Activated CD8-positive, alpha-beta memory T cell treated with anti-CD3 and anti-CD28 coated beads for 48 hours (primary cell): Measurements from ENCODE around the gene MAFG.

ENCODE experiments used
- DNase-seq, 3 experiments: peaks; one replicate each; pipeline ENCODE4 v3.0.0-alpha.2; 2020; ENCODE audit warnings: low read depth in 2 of 3, low spot score in 2 of 3

MAFG gene

DNA sequence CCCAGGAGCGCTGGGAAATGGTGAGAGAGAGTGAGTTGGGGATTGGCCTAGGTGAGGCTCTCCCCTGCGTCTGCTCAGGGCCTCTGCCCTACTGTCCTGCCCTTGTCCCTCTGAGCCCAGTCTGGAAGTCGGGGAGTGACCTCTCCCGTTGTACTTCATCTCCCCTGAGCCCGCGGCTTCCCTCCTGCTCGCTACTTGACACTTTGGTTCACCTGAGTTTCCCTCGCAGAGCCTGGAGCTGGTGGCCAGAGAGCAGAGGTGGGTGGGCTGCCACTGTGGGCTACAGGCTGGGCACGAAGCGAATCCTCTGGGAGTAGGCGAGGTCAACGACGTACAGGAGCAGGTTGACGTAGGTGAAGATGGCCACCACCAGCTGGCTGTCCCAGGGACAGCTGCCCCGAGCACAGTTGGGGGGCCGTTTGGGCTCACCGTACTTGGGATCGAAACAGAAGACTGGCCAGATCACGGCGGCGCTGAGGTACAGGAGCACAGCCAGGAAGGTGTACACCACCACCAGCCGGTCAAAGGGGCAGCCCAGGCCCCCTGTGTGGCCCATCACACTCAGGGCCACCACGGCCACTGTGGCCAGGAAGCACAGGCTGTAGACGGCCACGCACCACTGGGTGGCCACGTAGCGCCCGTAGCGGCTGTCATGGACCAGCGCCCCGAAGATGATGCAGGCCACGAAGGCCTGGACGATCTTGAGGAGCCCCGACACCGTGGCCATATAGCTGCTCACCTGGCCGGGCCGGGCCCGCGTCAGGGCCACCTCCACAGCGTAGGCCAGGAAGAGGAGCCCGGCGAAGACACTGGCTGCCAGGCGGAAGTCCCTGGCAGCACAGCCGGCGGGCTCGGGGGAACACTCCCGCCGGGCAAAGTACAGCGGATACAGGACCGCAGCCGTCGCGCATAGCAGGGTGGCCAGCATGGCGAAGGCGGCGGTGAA is 13.3 kb upstream of the MAFG start:
- DNase-seq: no peak

DNA sequence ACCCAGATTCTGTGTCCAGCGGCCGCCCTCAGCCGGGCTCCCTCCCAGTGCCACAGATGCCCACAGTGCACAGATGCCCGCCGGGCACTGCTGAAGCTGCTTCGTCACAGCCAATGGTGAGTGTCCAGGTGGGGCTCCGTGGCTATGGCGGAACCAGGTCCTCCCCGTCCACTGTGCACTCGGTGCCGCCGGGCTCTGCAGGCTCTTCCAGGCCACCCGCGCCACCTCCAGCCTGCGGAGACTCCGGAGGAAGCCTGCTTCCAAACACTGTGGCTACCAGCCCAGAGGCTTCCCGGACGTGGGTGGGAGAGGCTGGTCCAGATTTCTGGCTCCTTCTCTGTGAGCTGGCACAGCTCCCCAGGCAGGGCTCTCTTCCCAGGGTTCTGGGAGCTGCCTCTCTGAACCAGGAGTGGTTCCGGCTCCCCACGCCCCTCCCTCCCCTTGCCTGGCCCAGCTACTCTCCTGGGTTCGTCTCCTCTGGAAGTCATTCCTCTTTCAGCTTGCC is 12.4 kb upstream of the MAFG start:
- no peak for DNase-seq

DNA sequence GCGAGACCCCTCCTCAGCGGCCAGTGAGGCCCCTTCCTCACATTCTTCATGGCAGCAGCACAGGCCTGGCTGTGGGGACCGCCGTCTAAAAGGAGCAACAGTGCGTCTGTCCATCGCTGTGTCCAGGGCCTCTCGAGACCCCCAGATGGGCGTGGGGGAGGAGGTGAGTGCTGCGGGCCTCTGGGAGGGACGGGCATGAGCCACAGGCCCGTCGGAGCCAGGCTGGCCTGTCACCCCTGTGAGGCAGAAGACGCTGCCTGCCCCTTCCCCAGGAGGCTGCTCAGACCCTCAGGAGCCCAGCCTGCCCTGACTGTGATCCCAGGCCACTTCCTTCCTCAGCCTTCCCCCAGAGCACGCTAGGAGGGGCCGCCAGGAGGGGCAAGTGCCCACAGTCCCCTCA is 11.7 kb upstream of the MAFG start:
- DNase-seq: no peak

DNA sequence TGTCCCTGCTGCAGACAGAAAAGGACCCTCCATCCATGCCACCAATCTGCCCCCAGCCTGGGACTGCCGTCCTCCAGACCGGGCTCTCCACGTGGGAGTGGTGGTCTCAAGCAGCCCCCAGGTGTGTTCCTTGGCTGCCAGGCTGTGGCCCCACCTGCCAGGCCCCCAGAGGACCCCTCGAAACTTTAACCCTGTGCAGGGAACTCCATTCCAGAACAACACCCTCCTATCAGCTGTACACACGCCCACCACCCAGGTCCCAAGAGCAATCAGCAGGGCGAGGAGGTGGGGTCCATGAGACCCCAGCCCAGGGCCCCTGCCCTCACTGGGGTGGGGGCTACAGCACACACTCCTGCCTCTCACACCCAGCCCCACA is 8.2 kb upstream of the MAFG start:
- DNase-seq: no peak

DNA sequence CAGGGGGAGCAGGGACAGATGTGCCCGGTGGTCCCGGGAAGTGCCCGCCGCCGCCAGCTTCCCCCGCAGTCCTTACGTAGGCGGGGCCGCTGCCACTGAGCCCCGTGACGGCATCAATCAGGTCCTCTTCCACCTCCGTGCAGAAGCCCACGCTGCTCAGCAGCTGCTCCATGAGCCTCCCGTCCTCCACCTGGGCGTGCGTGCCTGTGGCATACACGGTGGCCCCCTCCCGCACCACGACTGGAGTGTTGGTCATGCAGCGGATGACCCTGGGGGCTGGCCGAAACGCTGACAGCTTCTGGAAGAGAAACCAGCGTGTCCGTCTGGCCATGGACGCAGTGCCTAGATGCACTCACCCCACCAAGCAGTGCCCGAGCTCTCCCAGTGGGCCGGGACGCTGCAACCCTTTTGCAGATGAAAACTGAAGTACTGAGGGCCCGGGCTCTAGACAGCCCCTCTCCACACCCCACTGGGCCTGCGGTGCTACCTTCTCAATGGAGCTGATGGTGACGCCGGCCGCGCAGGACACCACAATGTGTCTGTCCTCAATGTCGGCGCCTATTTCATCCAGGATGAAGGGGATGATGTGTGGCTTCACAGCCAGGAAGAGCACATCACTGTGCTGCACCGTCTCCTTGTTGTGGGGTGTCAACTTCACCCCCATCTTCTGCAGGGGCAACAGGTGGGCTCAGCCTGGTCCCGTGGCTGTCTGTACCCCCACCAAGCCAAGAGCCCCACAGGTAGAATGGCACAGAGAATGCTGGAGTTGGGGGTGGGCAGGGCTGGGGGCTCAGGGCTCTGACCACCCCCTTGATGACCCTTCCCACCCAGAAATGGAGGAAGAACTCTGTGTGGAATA is 7.5 kb upstream of the MAFG start:
- DNase-seq: no peak

DNA sequence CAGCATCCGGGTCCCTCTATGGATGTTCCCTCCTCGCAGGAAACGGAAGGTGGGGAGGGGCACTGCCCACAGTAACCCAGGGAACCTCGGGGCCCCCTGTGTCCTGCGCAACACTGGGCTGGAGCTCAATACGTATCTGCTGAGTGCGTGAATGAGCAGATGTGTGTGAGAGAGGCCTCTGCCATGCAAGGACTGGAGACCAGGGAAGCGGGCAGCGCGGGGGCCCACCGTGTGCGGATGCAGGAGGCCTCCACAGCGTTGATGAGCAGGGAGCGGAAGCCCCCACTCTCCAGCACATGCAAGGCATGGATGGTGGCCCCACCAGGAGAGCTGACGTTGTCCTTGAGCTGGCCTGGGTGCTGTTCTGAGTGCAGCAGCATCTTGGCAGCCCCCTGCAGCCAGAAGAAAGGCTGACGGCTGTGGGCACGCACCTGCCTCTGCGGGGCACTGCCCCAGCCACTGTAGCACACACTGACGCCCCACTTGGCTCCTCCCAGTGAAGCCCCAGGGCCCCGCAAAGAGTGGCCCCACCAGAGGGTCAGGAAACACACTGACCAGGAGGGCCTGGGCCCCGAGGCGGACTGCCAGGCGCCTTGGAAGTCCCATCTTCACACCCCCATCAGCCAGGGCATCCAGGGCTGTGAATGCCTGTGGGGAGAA is 6.7 kb upstream of the MAFG start:
- no peak for DNase-seq

DNA sequence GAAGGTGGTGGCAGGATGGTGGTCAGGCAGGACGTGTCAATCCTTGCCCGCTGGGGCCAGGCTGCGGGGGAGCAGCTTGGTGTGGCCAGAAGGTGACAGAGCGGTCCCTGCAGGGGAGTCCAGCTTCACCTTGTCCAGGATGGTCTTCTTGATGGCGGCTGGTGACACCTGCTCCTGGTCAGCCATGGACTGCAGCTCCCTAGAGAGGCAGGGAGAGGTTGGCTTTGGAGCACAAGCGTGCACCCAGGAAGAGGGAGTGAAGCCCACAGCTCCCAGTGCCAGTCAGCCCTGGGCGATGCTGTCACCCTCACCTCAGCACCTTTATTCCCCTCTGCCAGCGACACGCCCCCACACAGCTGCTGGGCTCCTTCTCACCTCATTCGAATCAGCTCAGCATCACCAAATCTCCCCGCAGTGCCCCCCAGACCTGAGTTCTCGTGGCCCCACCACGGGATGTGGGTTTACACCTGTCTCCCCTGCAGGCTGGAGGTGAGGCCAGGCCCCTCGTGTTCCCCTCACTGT is 5.7 kb upstream of the MAFG start:
- no peak for DNase-seq

DNA sequence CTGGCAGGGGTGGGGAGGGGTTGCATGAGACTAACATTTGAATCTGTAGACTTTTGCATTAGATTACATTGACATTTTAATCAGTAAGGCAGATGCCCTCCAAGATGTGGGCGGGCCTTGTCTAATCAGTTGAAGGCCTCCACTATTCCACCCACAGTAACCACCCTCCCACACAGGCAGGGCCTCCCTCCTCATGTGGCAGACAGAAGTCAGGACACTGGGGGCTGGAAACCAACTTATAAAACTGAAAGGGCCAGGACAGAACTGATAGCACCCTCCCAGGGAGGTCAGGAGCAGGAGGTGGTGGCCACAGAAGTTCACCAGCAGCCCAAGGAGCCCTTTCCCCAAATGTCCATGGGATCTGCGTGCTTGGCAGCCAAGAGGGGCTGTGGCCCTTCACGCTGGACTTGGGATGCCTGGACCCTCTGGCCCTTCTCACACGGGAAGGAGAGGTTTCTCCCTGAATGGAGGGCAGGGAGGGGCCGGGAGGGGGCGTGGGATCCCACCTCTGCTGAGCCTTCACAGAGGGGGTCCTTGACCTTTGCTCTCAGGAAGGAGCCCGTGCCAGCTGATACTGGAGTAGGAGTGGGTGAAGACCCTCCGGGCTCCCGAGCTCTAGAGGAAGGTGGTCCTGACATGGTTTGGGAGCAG is 4.9 kb upstream of the MAFG start:
- no peak for DNase-seq

DNA sequence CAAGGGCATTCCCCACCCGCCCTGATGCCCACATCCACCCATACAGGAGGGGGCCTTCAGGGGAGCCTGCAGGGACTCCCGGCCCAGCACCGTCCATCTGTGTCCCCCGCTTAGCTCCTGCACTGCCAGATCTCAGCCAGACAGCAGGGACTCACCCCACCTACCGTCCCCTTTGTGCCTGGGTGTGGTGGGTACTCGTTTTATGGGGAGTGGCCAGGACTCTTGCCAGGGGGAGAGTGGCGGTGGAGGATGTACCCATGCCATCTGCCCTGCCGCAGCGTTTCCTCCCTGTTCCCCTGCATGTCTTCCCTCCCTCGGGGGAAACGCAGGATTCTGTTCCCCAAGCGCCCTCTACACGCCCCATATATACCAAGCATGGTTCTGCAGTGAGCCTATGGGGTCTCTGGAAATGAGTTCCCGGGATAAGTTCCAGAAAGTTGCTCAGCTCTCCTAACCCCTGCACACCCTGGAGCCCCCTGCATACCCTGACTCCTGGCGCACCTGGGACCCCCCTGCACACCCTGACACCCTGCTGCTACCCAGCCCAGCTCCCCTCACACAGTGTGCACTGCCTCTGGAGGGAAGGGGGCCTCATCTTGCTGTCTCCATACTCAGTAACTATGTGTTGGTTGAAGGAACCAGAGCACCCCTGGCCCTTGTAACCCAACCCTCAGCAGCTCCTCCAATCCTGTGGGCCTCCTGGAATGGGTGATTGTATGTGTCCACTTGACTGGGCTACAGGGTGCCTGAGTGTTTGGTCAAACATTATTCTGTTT is 4.2 kb upstream of the MAFG start:
- DNase-seq: no peak

DNA sequence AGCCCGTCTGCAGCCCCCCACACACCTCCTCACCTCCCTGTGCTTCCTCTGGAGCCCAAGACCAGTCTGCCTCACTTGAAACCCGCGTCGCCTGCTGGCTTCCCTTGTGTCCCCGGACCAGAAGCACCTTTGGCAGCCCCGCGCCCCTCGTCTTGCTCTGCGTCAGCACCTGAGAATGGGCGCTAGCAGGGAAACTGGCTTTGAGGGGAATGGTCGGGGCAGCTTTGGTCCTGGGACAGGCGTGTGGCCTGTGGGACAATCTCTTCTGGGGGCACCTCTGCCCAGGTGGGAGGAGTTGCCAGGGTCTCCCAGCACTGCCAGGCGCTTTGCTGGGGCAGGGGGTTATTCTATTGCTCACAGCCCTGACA is 3.6 kb upstream of the MAFG start:
- no peak for DNase-seq

DNA sequence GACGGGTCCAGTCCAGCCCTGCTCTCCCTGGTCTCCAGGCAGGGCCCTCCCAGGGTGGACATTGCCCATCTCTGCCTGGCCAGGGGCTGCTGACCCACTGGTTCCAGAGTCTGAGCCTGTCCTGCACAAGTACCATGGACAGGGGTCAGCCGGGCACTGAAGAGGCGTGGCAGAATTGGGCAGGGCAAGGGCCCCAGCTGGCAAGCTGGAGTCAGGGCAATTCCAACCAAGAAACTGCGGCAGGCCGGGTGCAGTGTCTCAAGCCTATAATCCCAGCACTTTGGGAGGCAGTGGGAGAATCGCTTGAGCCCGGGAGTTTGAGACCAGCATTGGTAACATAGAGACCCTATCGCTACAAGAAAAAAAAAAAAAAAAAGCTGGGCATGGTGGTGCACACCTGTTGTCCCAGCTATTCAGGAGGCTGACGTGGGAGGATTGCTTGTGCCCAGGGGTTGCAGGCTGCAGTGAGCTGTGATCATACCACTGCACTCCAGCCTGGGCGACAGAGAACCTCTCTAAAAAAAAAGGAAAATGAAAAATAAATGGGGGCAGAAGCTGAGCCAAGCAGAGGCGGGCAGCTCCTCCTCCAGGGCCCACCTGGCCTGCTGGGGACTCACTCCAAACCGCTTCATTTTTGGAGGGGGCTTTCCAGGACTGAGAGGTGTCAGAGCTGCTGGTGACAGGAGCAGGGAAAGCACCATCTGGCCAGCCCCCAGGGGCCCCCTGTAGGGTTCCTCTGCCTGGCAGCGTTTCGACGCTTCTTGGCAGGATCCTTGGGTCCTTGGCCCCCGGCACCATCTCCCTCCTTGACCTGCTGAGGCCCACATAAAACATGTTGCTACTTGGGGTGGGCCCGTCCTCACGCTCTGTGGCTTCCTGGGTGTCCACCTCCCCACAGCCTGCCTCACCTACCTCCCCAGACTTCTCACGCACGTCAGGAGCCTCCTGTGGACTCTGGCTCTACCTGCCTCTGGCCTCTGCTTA is 2.9 kb upstream of the MAFG start:
- DNase-seq: no peak

DNA sequence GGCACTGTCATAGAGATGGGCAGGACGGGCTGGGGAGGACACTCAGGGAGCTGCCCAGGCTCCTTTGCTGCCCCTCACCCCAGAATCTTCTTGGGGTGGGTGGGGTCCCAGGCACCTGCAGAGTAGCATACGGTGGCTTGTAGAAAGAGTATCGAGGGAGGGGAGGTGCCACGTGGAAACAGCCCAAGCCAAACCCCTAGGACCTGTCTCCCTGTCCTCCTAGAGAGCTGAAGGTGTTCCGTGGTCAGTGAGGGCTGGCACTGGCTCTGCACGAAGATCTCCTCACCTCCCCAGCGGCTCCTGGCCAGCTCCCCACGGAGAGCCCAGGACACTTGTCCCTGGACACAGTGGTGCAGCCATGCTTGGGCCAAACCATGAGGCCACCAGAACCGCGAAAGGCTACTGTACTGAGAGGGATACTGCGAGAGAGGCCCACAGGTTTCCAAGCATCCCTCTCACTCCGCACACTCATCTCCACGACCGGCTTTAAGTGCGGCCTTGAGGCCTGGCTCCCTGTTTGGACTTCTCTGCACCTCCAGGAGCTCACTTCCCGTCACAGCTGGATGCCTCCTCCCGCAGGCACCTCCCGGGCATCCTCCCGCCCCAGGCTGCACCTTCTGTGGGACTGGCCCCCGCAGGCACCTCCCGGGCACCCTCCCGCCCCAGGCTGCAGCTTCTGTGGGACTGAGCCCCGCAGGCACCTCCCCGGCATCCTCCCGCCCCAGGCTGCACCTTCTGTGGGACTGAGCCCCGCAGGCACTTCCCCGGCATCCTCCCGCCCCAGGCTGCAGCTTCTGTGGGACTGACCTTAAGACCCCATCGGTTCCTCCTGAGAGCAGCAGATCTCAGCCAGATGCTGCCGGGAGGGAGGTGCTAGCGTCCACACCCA is 2.0 kb upstream of the MAFG start:
- DNase-seq: no peak

DNA sequence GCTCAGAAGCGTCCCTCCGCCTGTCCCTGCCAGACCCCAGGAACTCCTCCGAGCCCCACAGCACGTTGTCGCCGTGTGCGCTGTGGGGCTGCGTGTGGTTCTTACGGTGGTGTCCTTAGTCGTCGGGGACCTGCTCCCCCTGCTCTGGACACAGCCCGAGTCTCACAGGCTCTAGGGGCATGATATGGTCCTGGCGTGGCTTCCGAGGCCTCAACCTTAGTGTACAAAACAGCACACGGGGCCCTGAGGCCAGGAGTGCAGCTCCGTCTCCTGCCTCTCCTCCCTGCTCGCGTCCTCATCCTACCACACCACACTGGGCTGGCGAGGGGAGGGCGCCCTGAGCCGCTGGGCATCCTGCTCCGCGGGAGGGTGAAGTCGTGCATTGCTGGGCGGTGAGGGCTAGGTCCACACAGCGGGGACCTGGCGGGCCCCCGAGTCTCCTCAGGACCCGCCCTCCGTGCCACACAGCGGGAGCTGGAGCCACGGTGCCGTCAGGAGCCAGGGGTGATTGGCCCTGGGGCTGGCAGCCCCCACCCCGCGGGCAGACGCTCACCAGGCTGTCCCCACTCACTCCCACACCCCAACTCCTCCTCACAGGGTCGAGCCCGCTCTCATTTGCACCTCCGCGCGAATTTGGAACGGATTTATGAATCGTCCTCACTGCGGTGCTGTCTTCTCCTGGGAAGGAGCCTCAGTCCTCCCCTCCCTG is 1.2 kb upstream of the MAFG start:
- DNase-seq: no peak

DNA sequence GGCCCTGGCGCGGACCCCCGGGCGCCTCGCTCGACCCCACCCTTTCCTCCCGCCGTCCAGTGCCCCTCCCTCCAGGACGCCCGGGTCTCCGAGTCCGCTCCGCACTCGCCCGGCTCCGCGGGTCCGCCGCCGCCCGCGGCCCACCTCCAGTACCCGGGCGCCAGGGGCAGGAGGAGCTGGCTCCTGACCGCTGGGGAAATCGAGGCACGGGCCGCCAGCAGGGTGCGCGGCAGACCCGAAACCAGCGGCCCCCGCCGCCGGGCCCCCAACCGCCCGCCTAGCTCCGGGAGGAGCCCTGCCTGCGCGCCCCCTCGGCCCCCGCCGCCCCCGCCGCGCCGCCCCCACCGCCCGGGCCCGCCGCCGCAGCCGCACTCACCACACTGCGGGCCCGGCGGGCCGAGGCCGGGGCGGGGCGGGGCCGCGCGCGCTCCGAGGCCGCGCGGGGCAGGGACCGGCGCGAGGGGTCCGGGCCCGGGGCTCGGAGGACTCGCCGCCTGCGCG is 333 bp downstream of the MAFG start:
- DNase-seq: no peak

DNA sequence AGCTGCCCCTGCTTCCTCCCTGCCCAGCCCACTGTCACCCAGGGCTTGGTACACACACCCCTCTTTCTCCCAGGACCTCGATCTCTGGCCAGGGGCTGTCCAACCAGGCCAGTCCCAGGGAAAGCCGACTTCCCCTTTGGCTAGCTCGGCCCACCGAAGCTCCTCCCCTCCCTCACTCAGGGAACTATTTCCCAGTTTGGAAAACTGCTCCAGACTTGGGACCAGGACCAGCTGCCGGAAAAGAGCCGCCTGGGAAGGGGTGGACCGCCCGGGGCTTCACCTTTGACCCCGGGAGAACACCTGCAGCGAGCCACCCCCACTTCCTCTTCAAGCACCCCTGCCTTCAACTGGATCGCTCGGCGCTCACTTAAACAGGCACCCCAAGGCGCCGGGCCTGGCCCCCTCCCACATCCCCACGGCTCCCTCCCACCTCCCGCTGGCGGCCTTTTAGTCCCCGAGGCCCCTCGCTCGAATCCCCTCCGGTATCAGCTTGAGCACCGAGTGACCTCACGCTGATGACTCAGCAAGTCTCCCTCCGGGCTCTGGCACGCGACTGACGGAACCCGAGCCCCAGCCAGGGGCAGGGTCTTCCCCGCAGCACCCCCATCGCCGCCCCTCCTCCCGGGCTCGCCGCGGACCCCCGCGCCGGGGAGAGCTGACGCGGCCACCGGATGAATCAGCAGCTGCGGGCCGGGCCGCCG is 934 bp downstream of the MAFG start:
- DNase-seq: no peak

DNA sequence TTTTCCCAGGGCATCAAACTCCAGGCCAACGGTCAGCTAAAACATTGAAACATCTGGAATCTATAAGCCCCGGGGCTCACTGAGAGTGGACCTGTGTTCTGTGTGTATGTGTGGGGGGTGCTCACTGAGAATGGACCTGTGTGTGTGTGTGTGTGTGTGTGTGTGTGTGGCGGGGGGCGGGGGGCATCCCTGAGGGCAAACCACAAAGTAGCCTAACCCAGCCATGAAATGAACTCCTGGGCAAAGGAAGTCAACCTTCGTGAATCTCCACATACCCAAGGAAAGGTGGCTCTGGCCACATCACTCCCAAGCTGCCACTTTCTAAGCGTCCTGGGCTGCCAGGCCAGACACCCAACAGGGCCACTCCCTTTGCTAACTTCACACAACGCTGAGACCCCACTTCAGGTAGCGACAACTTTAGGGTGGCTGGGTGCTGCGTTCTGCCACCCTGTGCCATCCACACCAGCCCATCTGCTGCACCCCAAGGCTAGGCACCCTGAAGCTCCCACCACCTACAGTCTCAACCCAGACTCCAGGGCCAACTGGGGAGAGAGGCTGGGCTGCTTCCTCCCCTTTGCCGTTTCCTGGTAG is 1.6 kb downstream of the MAFG start:
- DNase-seq: no peak
